Lower leg skin (tissue), 3 donors: ENCODE measurements around the gene SBNO2.

Experiments used
- POLR2A ChIP-seq, 2 donors: fragments of 450-650 bp; IDR thresholded peaks; one replicate each; pipeline ENCODE4 v1.6.1; 2016 to 2017; ENCODE audit warnings: antibody characterized with exemption in 2 of 2, mild to moderate bottlenecking in 1 of 2, moderate library complexity in 1 of 2
- TF ChIP-seq, protein P1 (sequence below), 3 donors: fragments of 450-650 bp; IDR thresholded peaks; one replicate each; pipeline ENCODE4 v1.5.1; 2016; ENCODE audit warnings: antibody characterized with exemption in 3 of 3, mild to moderate bottlenecking in 3 of 3, moderate library complexity in 2 of 3

DNA sequence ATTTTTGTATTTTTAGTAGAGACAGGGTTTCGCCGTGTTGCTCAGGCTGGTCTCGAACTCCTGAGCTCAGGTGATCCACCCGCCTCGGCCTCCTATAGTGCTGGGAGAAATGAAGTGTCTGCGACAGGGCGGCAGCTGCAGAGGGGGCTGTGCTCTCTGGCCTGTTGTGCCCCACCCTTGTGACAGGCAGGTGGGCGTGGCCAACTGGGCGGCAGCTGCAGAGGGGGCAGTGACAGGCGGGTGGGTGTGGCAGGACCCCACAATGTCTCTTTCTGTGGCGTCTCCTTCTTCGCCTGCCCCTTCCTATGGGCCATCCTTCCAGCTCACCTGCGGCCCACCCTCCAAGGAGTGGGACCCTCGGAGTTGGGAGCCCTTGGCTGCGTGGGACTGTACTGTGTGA is 43.3 kb upstream of the SBNO2 start:
- TF ChIP-seq, protein P1, sequence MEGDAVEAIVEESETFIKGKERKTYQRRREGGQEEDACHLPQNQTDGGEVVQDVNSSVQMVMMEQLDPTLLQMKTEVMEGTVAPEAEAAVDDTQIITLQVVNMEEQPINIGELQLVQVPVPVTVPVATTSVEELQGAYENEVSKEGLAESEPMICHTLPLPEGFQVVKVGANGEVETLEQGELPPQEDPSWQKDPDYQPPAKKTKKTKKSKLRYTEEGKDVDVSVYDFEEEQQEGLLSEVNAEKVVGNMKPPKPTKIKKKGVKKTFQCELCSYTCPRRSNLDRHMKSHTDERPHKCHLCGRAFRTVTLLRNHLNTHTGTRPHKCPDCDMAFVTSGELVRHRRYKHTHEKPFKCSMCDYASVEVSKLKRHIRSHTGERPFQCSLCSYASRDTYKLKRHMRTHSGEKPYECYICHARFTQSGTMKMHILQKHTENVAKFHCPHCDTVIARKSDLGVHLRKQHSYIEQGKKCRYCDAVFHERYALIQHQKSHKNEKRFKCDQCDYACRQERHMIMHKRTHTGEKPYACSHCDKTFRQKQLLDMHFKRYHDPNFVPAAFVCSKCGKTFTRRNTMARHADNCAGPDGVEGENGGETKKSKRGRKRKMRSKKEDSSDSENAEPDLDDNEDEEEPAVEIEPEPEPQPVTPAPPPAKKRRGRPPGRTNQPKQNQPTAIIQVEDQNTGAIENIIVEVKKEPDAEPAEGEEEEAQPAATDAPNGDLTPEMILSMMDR (IDR thresholded peaks at IDR 0.05): no peak
- no peak for TF ChIP-seq POLR2A (IDR thresholded peaks at IDR 0.05)
